NCI-H2107 treated with DMSO at 0.1 percent for 48 hours (cell line): Measurements from ENCODE around the gene KRCC1.

Source experiments
- DNase-seq: peaks from one replicate; lab custom pipeline; 2025; ENCODE audit not compliant: unreplicated experiment; lab: John Stamatoyannopoulos, UW

The KRCC1 gene

GRCh38 chr2:88055371-88056128 lies at the start of gene KRCC1:
TSS of gene KRCC1 (minus strand) at chr2:88055783. CDS start at chr2:88028563, 27,220 bp downstream.
- DNase-seq: peak; percentile 82

- no peak for DNase-seq
These were observed 44.9 kb upstream of the KRCC1 start for GRCh38 chr2:88100489-88100858.

- no peak for DNase-seq
These were observed 44.4 kb upstream of the KRCC1 start for GRCh38 chr2:88099798-88100488.

- no peak for DNase-seq
These were observed 42.9 kb upstream of the KRCC1 start for GRCh38 chr2:88098558-88098900.

GRCh38 chr2:88097891-88098557 lies 42.4 kb upstream of the KRCC1 start:
- DNase-seq: no peak

- no peak for DNase-seq
These were observed 41.6 kb upstream of the KRCC1 start for GRCh38 chr2:88097192-88097591.

DNA sequence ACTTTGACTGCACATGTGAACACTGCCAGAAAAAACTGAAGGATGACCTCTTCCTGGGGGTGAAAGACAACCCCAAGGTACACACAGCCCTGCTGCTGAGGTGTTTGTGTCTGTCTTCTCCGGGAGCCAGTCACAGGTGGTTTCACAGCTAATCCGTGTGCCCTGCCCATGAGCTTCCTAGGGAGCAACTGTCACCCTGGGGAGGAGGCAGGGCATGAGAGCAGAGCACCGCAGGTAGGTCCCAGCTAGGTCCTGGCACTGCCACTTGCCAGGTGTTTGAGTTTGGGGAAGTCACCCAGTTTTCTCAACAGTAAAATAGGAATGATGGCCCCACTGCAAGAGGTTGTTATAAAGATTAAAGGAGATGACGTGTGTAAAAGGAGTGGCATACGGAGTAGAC lies 41.1 kb upstream of the KRCC1 start:
- no peak for DNase-seq

- peak; percentile 16 for DNase-seq
These were observed 39.4 kb upstream of the KRCC1 start for GRCh38 chr2:88095022-88095421.

GRCh38 chr2:88092773-88093172 lies 37.2 kb upstream of the KRCC1 start:
- DNase-seq: no peak

DNA sequence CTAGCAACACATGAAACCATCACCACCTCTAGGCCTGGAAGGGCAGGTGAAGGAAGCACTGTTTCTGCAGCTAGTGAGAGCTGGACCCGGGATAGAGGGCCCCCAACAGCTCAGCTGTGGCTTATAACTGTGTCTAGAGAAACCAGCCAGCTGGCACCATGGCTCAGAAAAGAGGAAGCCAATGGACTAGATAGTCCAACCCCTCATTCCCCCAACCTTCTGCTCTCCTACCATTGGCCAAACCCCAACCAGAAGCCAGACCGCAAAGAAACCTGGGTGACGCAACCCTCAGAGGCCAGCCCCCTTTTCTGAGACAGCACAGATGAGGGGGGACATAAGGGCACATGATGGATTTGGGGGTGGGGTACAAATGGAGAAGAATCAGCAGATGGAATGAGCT lies 36.4 kb upstream of the KRCC1 start:
- no peak for DNase-seq

GRCh38 chr2:88090446-88091283 lies 35.1 kb upstream of the KRCC1 start:
- DNase-seq: no peak

DNA sequence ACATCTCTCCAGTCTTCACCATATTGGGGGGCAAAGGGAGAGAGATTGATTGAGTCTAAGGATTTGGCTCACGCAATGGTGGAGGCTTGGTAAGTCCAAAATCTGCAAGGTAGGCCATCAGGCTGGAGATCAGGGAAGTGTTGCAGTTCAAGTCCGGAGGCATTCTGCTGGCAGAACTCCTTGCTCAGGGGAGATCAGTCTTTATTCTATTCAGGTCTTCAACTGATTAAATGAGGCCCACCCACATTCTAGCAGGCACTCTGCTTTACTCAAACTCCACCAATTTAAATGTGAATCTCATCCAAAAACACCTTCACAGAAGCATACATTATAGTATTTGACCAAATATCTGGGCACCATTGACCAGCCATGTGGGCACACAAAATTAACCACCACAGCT lies 33.4 kb upstream of the KRCC1 start:
- no peak for DNase-seq

GRCh38 chr2:88087763-88088162 lies 32.2 kb upstream of the KRCC1 start:
- DNase-seq: no peak

DNA sequence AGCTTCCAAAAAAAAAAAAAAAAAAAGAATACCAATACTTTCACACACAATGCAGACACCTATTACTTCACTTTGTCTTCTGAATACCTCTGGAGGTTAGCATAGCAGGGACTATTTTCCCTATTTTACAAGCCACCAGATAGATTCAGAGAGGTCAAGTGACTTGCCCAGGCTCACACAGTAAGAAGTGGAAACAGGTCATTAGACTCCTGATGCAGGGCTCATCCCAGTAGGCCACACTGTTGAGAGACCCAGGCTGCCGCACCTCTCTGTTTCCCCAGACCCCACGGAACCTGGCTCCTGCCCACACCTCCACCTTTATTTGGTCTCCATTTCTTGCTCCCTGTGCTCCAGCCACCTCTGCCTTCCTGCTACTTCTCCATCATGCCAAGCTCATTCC lies 31.5 kb upstream of the KRCC1 start:
- no peak for DNase-seq

- no peak for DNase-seq
These were observed 30.8 kb upstream of the KRCC1 start for GRCh38 chr2:88086401-88086800.

DNA sequence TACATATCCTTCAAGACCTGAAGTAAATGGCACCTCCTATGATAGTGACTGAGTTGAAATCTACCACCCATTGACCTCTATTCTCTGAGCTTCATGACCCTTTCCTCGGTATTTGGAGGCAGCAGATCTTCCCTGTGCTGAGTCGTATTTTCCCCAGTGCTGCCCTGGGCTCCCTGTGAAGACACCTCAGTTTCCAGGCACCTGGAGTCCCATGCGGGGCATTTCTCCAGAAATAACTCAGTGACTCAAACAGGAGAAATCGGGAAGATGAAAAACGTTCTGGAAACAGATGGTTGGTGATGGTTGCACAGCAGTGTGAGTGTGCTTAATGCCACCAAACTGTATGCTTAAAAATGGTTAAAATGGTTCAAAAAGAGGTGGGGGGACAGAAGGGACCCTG lies 30.0 kb upstream of the KRCC1 start:
- no peak for DNase-seq

DNA sequence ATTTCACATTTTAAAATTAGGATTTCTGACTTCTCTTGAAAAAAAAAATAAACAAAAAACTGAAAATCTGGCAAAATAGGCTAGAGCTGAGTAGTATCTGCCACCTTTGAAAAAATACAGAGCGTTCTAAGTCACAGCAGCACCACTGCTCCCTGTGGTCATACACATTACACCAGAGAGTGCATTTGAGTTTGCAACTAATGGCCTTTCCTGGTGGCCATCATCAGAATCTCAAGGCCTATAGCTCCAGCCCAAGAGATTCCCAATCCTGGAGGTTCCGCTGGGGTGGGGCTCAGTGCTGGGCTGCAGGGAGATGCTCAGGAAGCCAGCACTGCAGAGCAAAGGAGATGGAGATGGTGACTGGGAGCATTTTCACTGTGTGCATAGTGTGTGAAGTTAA lies 29.5 kb upstream of the KRCC1 start:
- no peak for DNase-seq

- no peak for DNase-seq
These were observed 27.2 kb upstream of the KRCC1 start for GRCh38 chr2:88082781-88083180.

- DNase-seq: no peak
These were observed 26.5 kb upstream of the KRCC1 start for GRCh38 chr2:88081924-88082608.

- DNase-seq: no peak
These were observed 25.0 kb upstream of the KRCC1 start for GRCh38 chr2:88080545-88080944.

GRCh38 chr2:88078643-88079172 lies 23.1 kb upstream of the KRCC1 start:
- no peak for DNase-seq
